ENCODE measurements around the gene TAF4. TPM values are rescaled to one million over a fixed set of nuclear protein-coding genes. Genes with fewer than 3 reads are reported as not detected.

The TAF4 gene
- total and polyA plus RNA-seq, 2 donors (not counting 3 experiments of a cell fraction or from before 2014, with no cell fraction given): 6.1 to 19.5 TPM

DNA sequence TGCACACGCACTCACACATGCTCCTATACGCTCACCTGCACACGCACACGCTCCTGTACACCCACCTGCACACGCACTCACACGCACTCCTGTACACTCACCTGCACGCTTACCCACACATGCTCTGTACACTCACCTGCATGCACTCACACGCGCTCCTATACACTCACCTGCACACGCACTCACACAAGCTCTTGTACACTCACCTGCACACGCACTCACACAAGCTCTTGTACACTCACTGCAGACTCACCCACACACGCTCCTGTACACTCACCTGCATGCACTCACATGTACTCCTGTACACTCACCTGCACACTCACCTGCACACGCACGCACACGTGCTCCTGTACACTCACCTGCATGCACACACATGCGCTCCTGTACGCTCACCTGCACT lies 22.0 kb upstream of the TAF4 start:
- Histone ChIP-seq H3K4me3 (replicated peaks in 1 of 3; ENCODE audit: insufficient read depth in 1 of 3, low read depth in 1 of 3, low read length in 3 of 3) (no peak overlapping the region), H4K20me1 (replicated peaks; ENCODE audit: control insufficient read depth, extremely low read depth, insufficient read depth, low read length) (no peaks in the 10 kb centered on the region), H3K4me2 (ENCODE audit: insufficient read depth, low read length) (no peak overlapping the region), H3K27me3 (ENCODE audit: control insufficient read depth in 2 of 2, insufficient read depth in 2 of 2, low read length in 2 of 2) (no peaks in the 10 kb centered on the region), H3K9me3 (replicated peaks; ENCODE audit: control insufficient read depth, insufficient read depth, low read length) (no peaks in the 10 kb centered on the region), H2AFZ (ENCODE audit: low read depth, low read length) (no peak overlapping the region), H3K27ac (ENCODE audit: insufficient read depth, low read depth, low read length) (no peak overlapping the region), H3K9me1 (replicated peaks; ENCODE audit: control insufficient read depth, extremely low read depth, insufficient read depth, low read length) (no peaks in the 10 kb centered on the region), H3K36me3 (ENCODE audit: control insufficient read depth in 2 of 2, extremely low read depth in 1 of 2, insufficient read depth in 2 of 2, low read length in 2 of 2) (no peaks in the 10 kb centered on the region), H3K9ac (replicated peaks; ENCODE audit: extremely low read depth, insufficient read depth, low read length) (no peak overlapping the region), H3K79me2 (ENCODE audit: control insufficient read depth, insufficient read depth, low read length) (no peaks in the 10 kb centered on the region), H3K4me1 (ENCODE audit: control insufficient read depth, extremely low read depth, insufficient read depth, low read length) (no peaks in the 10 kb centered on the region)
- FAIRE-seq (no peak), DNase-seq (ENCODE audit: low read depth, low spot score) (no peak)
- no peak for TF ChIP-seq FOS (IDR thresholded peaks at IDR 0.05; ENCODE audit: borderline replicate concordance, insufficient read depth, low read length)
- no peak for TF ChIP-seq GATA2 (IDR thresholded peaks at IDR 0.05; ENCODE audit: insufficient read depth, insufficient read length, low read depth, low read length)
- TF ChIP-seq POLR2AphosphoS5 (IDR thresholded peaks at IDR 0.05; ENCODE audit: insufficient read depth, low read depth, low read length): no peak
- no peak for TF ChIP-seq MYC (IDR thresholded peaks at IDR 0.05; ENCODE audit: low read depth, low read length)
- no peak for TF ChIP-seq JUN (IDR thresholded peaks at IDR 0.05; ENCODE audit: borderline replicate concordance, insufficient read depth, insufficient read length, low read depth)
- TF ChIP-seq, protein P1, sequence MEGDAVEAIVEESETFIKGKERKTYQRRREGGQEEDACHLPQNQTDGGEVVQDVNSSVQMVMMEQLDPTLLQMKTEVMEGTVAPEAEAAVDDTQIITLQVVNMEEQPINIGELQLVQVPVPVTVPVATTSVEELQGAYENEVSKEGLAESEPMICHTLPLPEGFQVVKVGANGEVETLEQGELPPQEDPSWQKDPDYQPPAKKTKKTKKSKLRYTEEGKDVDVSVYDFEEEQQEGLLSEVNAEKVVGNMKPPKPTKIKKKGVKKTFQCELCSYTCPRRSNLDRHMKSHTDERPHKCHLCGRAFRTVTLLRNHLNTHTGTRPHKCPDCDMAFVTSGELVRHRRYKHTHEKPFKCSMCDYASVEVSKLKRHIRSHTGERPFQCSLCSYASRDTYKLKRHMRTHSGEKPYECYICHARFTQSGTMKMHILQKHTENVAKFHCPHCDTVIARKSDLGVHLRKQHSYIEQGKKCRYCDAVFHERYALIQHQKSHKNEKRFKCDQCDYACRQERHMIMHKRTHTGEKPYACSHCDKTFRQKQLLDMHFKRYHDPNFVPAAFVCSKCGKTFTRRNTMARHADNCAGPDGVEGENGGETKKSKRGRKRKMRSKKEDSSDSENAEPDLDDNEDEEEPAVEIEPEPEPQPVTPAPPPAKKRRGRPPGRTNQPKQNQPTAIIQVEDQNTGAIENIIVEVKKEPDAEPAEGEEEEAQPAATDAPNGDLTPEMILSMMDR (IDR thresholded peaks at IDR 0.05; ENCODE audit: extremely low read depth in 1 of 2, insufficient read depth in 1 of 2, low read depth in 1 of 2, low read length in 2 of 2): no peak
- TF ChIP-seq, protein P2, sequence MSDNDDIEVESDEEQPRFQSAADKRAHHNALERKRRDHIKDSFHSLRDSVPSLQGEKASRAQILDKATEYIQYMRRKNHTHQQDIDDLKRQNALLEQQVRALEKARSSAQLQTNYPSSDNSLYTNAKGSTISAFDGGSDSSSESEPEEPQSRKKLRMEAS (IDR thresholded peaks at IDR 0.05; ENCODE audit: insufficient read depth, insufficient read length): no peak
- no peak for TF ChIP-seq POLR2A (IDR thresholded peaks at IDR 0.05; ENCODE audit: low read depth, low read length)
- no peak for TF ChIP-seq EZH2 (IDR thresholded peaks at IDR 0.05; ENCODE audit: borderline replicate concordance, low read depth, low read length, severe bottlenecking)
- POLR2A ChIA-PET: no interaction called here
- CTCF ChIA-PET: no interaction called here
- intact Hi-C loops (cut with micrococcal nuclease) (no loop called here), dilution Hi-C loops (cut with MboI; ENCODE audit: extremely low pct_ligation_motif_present, low sequenced_read_pairs) (no loop called here)
- BruUV-seq (replicated peaks): no TSS peak

All from endothelial cell of umbilical vein (primary cell).